Breast epithelium (tissue), 4 donors: ENCODE measurements around the gene CEBPA. TPM values are rescaled to one million over a fixed set of nuclear protein-coding genes. Genes with fewer than 3 reads are reported as not detected.

Source experiments
- DNase-seq, 2 donors: peaks; one replicate each; pipeline ENCODE4 v3.0.0-alpha.2; 2019; ENCODE audit warnings: low spot score in 2 of 2
- H3K27ac ChIP-seq, 2 donors: fragments of 200-600 bp; sonication (generic) in 1 of 2; one replicate each; pipeline ENCODE4 v1.5.1; 2016 to 2019; ENCODE audit warnings: mild to moderate bottlenecking in 1 of 2
- H3K27me3 ChIP-seq, 2 donors: fragments of 200-600 bp; sonication (generic) in 1 of 2; one replicate each; pipeline versions ENCODE4 v1.5.1 to v1.6.0; 2017 to 2019; ENCODE audit warnings: control low read depth in 1 of 2, mild to moderate bottlenecking in 1 of 2
- H3K36me3 ChIP-seq: fragments of 200-600 bp; one replicate; pipeline ENCODE4 v1.5.1; 2019
- H3K4me1 ChIP-seq, 2 donors: fragments of 200-600 bp; sonication (generic); one replicate each; pipeline ENCODE4 v1.5.1; 2016 to 2019; ENCODE audit warnings: control low read depth in 1 of 2
- H3K4me3 ChIP-seq, 3 donors: fragments of 200-600 bp; sonication (generic); 1 replicate in 2 of 3; 2 replicates in 1 of 3; pipeline ENCODE4 v1.5.1; 2016 to 2019; ENCODE audit warnings: mild to moderate bottlenecking in 3 of 3, moderate library complexity in 2 of 3
- H3K9me3 ChIP-seq, 2 donors: fragments of 200-600 bp; sonication (generic) in 1 of 2; one replicate each; pipeline ENCODE4 v1.5.1; 2016 to 2019; ENCODE audit warnings: control low read depth in 1 of 2
- CTCF ChIP-seq, 3 donors: fragments of 450-650 bp; IDR thresholded peaks; one replicate each; pipeline ENCODE4 v1.5.1; 2016 to 2017; ENCODE audit warnings: antibody characterized with exemption in 3 of 3, mild to moderate bottlenecking in 3 of 3, moderate library complexity in 3 of 3
- POLR2A ChIP-seq: fragments of 450-650 bp; IDR thresholded peaks from one replicate; pipeline ENCODE4 v1.6.1; 2016; ENCODE audit warnings: antibody characterized with exemption, mild to moderate bottlenecking, moderate library complexity
- POLR2AphosphoS5 ChIP-seq, 3 donors: sonication (generic); formaldehyde crosslinking; IDR thresholded peaks; one replicate each; pipeline ENCODE4 v1.6.1; 2017; ENCODE audit warnings: antibody characterized with exemption in 3 of 3
- intact Hi-C: fragments of 100-400 bp; cut with DNase I; formaldehyde crosslinking; loops from one replicate; pipeline ENCODE4 v1.15.1; 2023; ENCODE audit warnings: low total_unique reads
- total RNA-seq, 3 donors: library from RNA; depleted of rRNA; stranded (reverse); fragments of >200 nt; gene quantifications; one replicate each; pipeline ENCODE4 v1.1.0, GENCODE V29; 2016

CEBPA gene
- total RNA-seq, 3 donors from 2014 or later, result 35.1 to 263 (median 67.5) TPM

DNA sequence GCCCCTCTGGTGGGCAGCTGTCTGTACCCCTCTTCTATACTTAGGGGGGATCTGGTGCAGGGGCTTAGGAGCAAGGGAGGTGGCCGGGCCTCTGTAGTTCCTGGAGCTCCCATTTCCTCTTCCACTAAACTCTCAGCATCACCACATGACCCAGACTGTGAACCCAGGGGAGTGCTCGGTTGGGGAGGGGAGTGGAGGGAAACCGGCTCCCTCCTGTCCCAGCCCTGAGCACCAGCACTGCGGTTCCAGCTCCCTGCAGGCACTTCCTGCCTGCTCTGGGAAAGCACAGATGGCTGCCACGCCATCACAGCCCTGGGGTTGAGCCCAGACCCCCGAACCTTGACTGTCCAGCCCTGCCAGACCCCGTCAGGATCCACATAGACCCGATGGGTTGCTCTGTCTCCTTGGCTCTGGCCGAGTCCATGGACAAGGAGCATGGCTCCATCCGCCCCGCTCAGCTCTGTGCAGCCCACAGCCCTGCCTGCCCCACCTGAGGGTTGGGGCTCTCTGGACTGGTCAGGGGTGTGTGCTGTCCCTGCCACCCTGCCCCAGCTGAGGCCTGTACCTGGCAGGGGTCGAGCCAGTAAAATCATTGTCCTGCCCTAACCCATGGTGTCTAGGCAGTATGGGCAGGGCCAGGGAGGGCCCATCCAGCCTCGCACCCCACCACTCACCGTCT is 40.7 kb downstream of the CEBPA start:
- Histone ChIP-seq H3K27ac (no peak overlapping the region), H3K4me3 (no peak overlapping the region), H3K4me1 (no peaks in the 10 kb centered on the region), H3K9me3 (peaks cover 0 to 13% of the 10 kb centered on the region in 2 donors), H3K36me3 (no peaks in the 10 kb centered on the region), H3K27me3 (no peaks in the 10 kb centered on the region)
- TF ChIP-seq CTCF (IDR thresholded peaks at IDR 0.05) (no peak), POLR2A (no peak), POLR2AphosphoS5 (IDR thresholded peaks at IDR 0.05) (no peak)
- no peak for DNase-seq
- intact Hi-C loops, result no loop called here

DNA sequence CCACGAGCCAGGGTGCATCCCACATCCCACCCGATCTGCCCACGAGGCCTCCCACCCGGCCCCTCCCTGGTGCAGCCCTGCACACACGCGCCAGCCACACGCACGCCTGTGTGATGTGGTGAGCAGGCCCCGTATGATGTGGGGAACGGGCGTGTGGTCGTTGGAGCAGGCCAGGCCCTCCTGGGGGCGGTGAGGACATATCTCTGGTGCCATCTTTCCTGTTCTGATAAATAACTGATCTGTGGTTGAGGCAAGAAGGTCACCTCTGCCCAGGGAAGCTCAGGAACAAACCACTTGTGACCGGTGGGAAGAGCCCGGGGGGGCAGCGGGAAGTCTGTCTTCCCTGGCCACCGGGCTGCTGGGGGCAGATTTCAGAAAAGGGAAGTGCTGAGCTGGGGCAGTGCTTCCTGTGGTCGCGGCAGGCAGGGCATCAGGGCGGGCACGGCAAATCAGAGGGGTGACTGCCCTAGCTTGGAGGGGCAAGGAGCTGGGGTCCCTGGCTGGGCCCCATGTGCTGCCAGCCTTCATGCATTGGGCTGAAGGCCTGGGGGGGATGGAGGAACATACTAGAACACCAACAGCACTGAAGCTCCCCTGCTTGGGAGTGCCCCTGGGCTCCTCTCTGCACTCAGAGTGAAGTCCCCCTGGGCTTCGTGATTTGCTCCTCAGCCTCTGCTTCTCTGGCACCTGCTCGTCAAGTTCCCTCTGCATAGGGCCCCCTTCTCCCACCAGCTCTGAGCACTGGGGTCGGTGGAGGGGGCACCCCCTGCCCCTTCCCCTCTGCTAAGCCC is 41.5 kb downstream of the CEBPA start:
- H3K27me3 ChIP-seq, result no peaks in the 10 kb centered on the region
- DNase-seq, result no peak
- no peaks in the 10 kb centered on the region for H3K36me3 ChIP-seq
- no peak overlapping the region for H3K4me3 ChIP-seq
- TF ChIP-seq POLR2A (no peak), POLR2AphosphoS5 (IDR thresholded peaks at IDR 0.05) (no peak), CTCF (IDR thresholded peaks at IDR 0.05) (no peak)
- peaks cover 0 to 13% of the 10 kb centered on the region in 2 donors for H3K9me3 ChIP-seq
- no peaks in the 10 kb centered on the region for H3K4me1 ChIP-seq
- H3K27ac ChIP-seq, result no peak overlapping the region
- intact Hi-C loops, result no loop called here

DNA sequence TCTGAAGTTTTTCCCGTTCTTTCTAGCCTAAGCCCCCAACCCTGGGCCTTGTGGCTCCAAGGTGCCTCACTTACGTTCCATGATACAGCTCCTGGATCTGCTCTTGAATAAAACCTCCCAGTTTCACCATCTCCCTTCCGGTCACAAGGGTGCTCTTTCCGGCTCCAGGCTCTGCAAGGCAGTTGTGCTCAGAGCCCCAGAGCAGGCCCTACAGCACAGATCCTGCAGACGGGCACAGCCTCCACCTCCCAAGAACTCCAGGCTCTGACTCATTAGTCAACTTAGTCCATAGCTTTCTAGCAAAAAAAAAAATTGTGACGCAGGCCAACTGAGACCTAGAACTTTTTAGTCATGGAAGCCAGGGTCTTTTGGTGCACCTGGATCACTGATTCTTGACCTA is 42.8 kb downstream of the CEBPA start:
- intact Hi-C loops, result no loop called here
- H3K36me3 ChIP-seq, result no peaks in the 10 kb centered on the region
- TF ChIP-seq POLR2A (no peak), CTCF (IDR thresholded peaks at IDR 0.05) (no peak), POLR2AphosphoS5 (IDR thresholded peaks at IDR 0.05) (no peak)
- H3K9me3 ChIP-seq, result peaks cover 0 to 13% of the 10 kb centered on the region in 2 donors
- H3K27me3 ChIP-seq, result no peaks in the 10 kb centered on the region
- DNase-seq, result no peak
- H3K4me3 ChIP-seq, result no peak overlapping the region
- H3K4me1 ChIP-seq, result no peaks in the 10 kb centered on the region
- H3K27ac ChIP-seq, result no peak overlapping the region

- DNase-seq, result no peak
- no peaks in the 10 kb centered on the region for H3K27me3 ChIP-seq
- no peaks in the 10 kb centered on the region for H3K4me1 ChIP-seq
- H3K4me3 ChIP-seq, result no peak overlapping the region
- H3K36me3 ChIP-seq, result no peaks in the 10 kb centered on the region
- peaks cover 0 to 13% of the 10 kb centered on the region in 2 donors for H3K9me3 ChIP-seq
- no peak overlapping the region for H3K27ac ChIP-seq
- intact Hi-C loops, result no loop called here
- no peak for TF ChIP-seq POLR2A
- TF ChIP-seq POLR2AphosphoS5 (IDR thresholded peaks at IDR 0.05), result no peak
These were observed 44.5 kb downstream of the CEBPA start for GRCh38 chr19:33257828-33258227.

DNA sequence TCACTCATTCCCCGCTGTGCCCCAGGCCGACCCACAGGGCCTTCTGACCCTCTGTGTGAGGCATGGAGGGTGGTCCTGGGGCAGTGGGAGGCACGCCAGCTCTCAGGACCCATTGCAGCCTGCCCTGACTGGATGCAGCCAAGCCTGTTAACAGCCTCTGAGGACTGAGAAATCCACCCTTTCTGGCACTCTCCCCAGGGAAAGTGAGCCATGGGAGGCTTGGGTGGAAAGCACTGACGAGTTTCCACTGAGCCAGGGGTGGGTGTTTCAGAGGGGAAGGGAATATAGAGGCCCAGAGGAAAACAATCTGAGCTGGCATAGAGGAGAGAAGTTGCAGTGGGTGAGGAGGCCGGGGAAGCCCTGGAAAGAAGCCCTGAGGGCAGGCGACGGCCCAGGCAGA is 46.1 kb downstream of the CEBPA start:
- H3K4me3 ChIP-seq, result no peak overlapping the region
- peaks cover 0 to 13% of the 10 kb centered on the region in 2 donors for H3K9me3 ChIP-seq
- DNase-seq, result no peak
- H3K27ac ChIP-seq, result no peak overlapping the region
- no peaks in the 10 kb centered on the region for H3K27me3 ChIP-seq
- H3K4me1 ChIP-seq, result no peaks in the 10 kb centered on the region
- TF ChIP-seq POLR2A (no peak), POLR2AphosphoS5 (IDR thresholded peaks at IDR 0.05) (no peak), CTCF (IDR thresholded peaks at IDR 0.05) (no peak)
- H3K36me3 ChIP-seq, result no peaks in the 10 kb centered on the region
- intact Hi-C loops, result no loop called here
